Measurements from ENCODE around the gene SLC12A2. TPM values are rescaled to one million over a fixed set of nuclear protein-coding genes. Genes with fewer than 3 reads are reported as not detected.
A peak's percentile ranks its signal among the peaks of the same experiment; 100 is the strongest.

Gene SLC12A2
- polyA plus RNA-seq, 1 of the 3 experiments (the other 2 are of a cell fraction) = 5.6 TPM

DNA sequence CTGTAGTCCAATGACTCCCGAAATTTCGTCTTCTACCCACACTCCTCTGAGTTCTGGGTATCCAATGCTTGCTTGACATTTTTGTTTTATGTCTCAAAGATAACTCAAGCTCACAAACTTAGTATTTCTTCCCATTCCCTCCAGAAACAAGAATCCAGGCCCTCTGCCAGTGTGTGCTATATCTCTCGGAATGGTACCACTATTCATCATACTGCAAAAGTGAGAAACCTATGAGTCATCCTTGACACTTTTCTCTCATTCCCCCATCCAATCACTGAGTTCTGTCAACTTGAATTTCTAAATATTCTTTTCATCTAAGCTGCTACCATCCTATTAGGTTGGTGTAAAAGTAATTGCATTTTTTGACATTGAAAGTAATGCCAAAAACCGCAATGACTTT, 9.8 kb downstream of the SLC12A2 start:
- Histone ChIP-seq H3K4me1 (ENCODE audit: control insufficient read depth in 1 of 2, insufficient read depth in 2 of 2, low read depth in 1 of 2, low read length in 1 of 2) (no peaks in the 10 kb centered on the region), H3K36me3 (replicated peaks in 1 of 2; ENCODE audit: control insufficient read depth in 1 of 2, insufficient read depth in 2 of 2, low read length in 1 of 2) (peaks cover 0 to 20% of the 10 kb centered on the region in 2 experiments), H3K27me3 (ENCODE audit: insufficient read depth) (no peaks in the 10 kb centered on the region), H3K4me2 (no peak overlapping the region), H3K9me2 (no peaks in the 10 kb centered on the region), H3K79me2 (ENCODE audit: insufficient read depth) (peaks cover 58% of the 10 kb centered on the region), H3K9ac (no peak overlapping the region), H4K20me1 (ENCODE audit: insufficient read depth) (no peaks in the 10 kb centered on the region; the same call in 1 of the 2 replicates), H3F3A (replicated peaks; ENCODE audit: insufficient read depth) (peaks cover 6% of the 10 kb centered on the region), H3K9me3 (peaks cover 23% of the 10 kb centered on the region; the same call in 1 of the 2 replicates), H3K4me3 (ENCODE audit: low read depth in 2 of 2, low read length in 1 of 2) (no peak overlapping the region), H3K27ac (ENCODE audit: low read depth in 2 of 2, low read length in 1 of 2) (no peak overlapping the region), H2AFZ (ENCODE audit: low read depth) (no peak overlapping the region)
- no peak for DNase-seq
- ChIA-PET POLR2A (no interaction called here), CTCF (interaction anchor here (1.2 to 2.3 kb wide), 3 partner anchors 9 to 13 kb away, joined by 3 to 6 read pairs (median 3); partner anchors contain the start of gene SLC12A2)
- TF ChIP-seq RXRA (IDR thresholded peaks at IDR 0.05; ENCODE audit: borderline replicate concordance, low read depth) = no peak
- 0 out of 2 replicates have a peak, but pooled peaks have one; percentile 5 for TF ChIP-seq FOSL2 (IDR thresholded peaks at IDR 0.05; ENCODE audit: borderline replicate concordance, low read depth)
- no peak for TF ChIP-seq POLR2AphosphoS5 (IDR thresholded peaks at IDR 0.05; ENCODE audit: low read depth, low read length)
- TF ChIP-seq, protein P1, sequence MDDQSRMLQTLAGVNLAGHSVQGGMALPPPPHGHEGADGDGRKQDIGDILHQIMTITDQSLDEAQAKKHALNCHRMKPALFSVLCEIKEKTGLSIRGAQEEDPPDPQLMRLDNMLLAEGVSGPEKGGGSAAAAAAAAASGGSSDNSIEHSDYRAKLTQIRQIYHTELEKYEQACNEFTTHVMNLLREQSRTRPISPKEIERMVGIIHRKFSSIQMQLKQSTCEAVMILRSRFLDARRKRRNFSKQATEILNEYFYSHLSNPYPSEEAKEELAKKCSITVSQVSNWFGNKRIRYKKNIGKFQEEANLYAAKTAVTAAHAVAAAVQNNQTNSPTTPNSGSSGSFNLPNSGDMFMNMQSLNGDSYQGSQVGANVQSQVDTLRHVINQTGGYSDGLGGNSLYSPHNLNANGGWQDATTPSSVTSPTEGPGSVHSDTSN (IDR thresholded peaks at IDR 0.05) = no peak
- WGBS (ENCODE audit: low lambda C conversion rate) = 94% methylated on average over 4 of the region's 4 CpGs

DNA sequence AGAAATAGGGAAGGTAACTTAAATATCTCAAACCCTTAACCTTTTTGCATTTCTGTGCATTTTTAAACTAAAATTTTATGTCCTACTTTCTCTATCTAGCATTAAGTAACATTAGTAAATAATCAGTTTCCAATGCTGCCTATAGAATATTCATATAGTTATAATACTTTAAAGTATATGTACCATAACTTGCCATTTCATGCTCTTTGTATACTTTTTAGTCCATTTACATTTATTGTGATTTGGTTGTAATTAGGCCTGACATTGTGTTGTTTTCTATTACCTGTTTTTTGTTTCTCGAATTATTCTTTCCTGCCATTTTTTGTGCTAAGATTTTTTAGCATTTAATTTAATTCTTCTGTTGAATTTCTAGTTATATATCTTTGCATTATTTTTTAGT, 13.7 kb downstream of the SLC12A2 start:
- H3K9me2 ChIP-seq = no peaks in the 10 kb centered on the region
- ChIA-PET CTCF (no interaction called here), POLR2A (no interaction called here)
- H3K27me3 ChIP-seq (ENCODE audit: insufficient read depth) = no peaks in the 10 kb centered on the region
- WGBS (ENCODE audit: low lambda C conversion rate) = 34% methylated on average over 1 of the region's 1 CpG
- no peaks in the 10 kb centered on the region; the same call in 1 of the 2 replicates for H4K20me1 ChIP-seq (ENCODE audit: insufficient read depth)
- peaks cover 53% of the 10 kb centered on the region for H3K79me2 ChIP-seq (ENCODE audit: insufficient read depth)
- H3K27ac ChIP-seq (ENCODE audit: low read depth in 2 of 2, low read length in 1 of 2) = no peak overlapping the region
- H3K4me3 ChIP-seq (ENCODE audit: low read depth in 2 of 2, low read length in 1 of 2) = no peak overlapping the region
- H2AFZ ChIP-seq (ENCODE audit: low read depth) = no peak overlapping the region
- TF ChIP-seq POLR2AphosphoS5 (IDR thresholded peaks at IDR 0.05; ENCODE audit: low read depth, low read length) = no peak
- TF ChIP-seq, protein P2, sequence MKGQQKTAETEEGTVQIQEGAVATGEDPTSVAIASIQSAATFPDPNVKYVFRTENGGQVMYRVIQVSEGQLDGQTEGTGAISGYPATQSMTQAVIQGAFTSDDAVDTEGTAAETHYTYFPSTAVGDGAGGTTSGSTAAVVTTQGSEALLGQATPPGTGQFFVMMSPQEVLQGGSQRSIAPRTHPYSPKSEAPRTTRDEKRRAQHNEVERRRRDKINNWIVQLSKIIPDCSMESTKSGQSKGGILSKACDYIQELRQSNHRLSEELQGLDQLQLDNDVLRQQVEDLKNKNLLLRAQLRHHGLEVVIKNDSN (IDR thresholded peaks at IDR 0.05; ENCODE audit: borderline replicate concordance, low read depth) = no peak
- peaks cover 0 to 27% of the 10 kb centered on the region in 2 experiments for H3K36me3 ChIP-seq (replicated peaks in 1 of 2; ENCODE audit: control insufficient read depth in 1 of 2, insufficient read depth in 2 of 2, low read length in 1 of 2)
- H3K9ac ChIP-seq = no peak overlapping the region
- no peak overlapping the region for H3K4me2 ChIP-seq
- H3F3A ChIP-seq (replicated peaks; ENCODE audit: insufficient read depth) = peaks cover 6% of the 10 kb centered on the region
- H3K4me1 ChIP-seq (ENCODE audit: control insufficient read depth in 1 of 2, insufficient read depth in 2 of 2, low read depth in 1 of 2, low read length in 1 of 2) = no peaks in the 10 kb centered on the region; a peak in 1 of 4 replicates
- DNase-seq = no peak
- H3K9me3 ChIP-seq = peaks cover 30% of the 10 kb centered on the region; the same call in 1 of the 2 replicates

DNA sequence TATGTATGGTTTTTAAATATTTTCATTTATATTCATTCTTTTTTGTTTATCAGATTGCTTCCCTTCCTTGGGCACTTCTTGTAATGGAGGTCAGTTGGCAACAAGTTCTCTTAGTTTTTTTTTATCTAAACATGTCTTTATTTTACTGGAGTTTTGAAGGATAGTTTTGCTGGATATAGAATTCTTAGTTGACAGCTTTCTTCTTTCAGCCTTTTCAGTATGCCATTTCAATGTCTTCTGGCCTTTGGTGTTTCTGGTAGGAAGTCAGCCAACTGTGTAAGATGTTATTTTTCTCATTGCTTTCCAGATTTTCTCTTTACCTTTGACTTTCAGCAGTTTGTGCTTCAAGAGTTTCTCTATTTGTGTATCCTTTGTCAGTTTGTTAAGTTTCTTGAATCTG, 14.2 kb downstream of the SLC12A2 start:
- H3K79me2 ChIP-seq (ENCODE audit: insufficient read depth) = peaks cover 55% of the 10 kb centered on the region
- no peak for DNase-seq
- peaks cover 6% of the 10 kb centered on the region for H3F3A ChIP-seq (replicated peaks; ENCODE audit: insufficient read depth)
- ChIA-PET CTCF (interaction anchor here (1.1 kb wide), 1 partner anchor 14 kb away, joined by 4 read pairs; no protein-coding TSS in a partner anchor), POLR2A (no interaction called here)
- H3K4me2 ChIP-seq = no peak overlapping the region
- peaks cover 30% of the 10 kb centered on the region; the same call in 1 of the 2 replicates for H3K9me3 ChIP-seq
- H2AFZ ChIP-seq (ENCODE audit: low read depth) = no peak overlapping the region
- H3K9ac ChIP-seq = no peak overlapping the region
- no peaks in the 10 kb centered on the region for H3K9me2 ChIP-seq
- no peaks in the 10 kb centered on the region; the same call in 1 of the 2 replicates for H4K20me1 ChIP-seq (ENCODE audit: insufficient read depth)
- no peak overlapping the region for H3K4me3 ChIP-seq (ENCODE audit: low read depth in 2 of 2, low read length in 1 of 2)
- peaks cover 0 to 27% of the 10 kb centered on the region in 2 experiments for H3K36me3 ChIP-seq (replicated peaks in 1 of 2; ENCODE audit: control insufficient read depth in 1 of 2, insufficient read depth in 2 of 2, low read length in 1 of 2)
- no peaks in the 10 kb centered on the region for H3K27me3 ChIP-seq (ENCODE audit: insufficient read depth)
- H3K4me1 ChIP-seq (ENCODE audit: control insufficient read depth in 1 of 2, insufficient read depth in 2 of 2, low read depth in 1 of 2, low read length in 1 of 2) = no peaks in the 10 kb centered on the region; a peak in 1 of 4 replicates
- H3K27ac ChIP-seq (ENCODE audit: low read depth in 2 of 2, low read length in 1 of 2) = no peak overlapping the region
- TF ChIP-seq, protein P3, sequence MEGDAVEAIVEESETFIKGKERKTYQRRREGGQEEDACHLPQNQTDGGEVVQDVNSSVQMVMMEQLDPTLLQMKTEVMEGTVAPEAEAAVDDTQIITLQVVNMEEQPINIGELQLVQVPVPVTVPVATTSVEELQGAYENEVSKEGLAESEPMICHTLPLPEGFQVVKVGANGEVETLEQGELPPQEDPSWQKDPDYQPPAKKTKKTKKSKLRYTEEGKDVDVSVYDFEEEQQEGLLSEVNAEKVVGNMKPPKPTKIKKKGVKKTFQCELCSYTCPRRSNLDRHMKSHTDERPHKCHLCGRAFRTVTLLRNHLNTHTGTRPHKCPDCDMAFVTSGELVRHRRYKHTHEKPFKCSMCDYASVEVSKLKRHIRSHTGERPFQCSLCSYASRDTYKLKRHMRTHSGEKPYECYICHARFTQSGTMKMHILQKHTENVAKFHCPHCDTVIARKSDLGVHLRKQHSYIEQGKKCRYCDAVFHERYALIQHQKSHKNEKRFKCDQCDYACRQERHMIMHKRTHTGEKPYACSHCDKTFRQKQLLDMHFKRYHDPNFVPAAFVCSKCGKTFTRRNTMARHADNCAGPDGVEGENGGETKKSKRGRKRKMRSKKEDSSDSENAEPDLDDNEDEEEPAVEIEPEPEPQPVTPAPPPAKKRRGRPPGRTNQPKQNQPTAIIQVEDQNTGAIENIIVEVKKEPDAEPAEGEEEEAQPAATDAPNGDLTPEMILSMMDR (IDR thresholded peaks at IDR 0.05) = no peak
- TF ChIP-seq RFX5 (IDR thresholded peaks at IDR 0.05; ENCODE audit: low read length) = no peak
- TF ChIP-seq TEAD4 (IDR thresholded peaks at IDR 0.05; ENCODE audit: borderline replicate concordance, insufficient read depth) = no peak
- no peak for TF ChIP-seq MEF2A (IDR thresholded peaks at IDR 0.05; ENCODE audit: borderline replicate concordance, low read depth)
- no peak for TF ChIP-seq ELF1 (IDR thresholded peaks at IDR 0.05)
- no peak for TF ChIP-seq GATA2 (CRISPR knock-in tag; IDR thresholded peaks at IDR 0.05)
- no peak for TF ChIP-seq FOSL2 (IDR thresholded peaks at IDR 0.05; ENCODE audit: borderline replicate concordance, low read depth)
- TF ChIP-seq RCOR1 (IDR thresholded peaks at IDR 0.05; ENCODE audit: low read length) = no peak
- TF ChIP-seq SIN3A (IDR thresholded peaks at IDR 0.05; ENCODE audit: borderline replicate concordance, low read depth, low read length) = no peak
- TF ChIP-seq EP300 (IDR thresholded peaks at IDR 0.05; ENCODE audit: borderline replicate concordance in 1 of 2, low read depth in 1 of 2, low read length in 1 of 2) = no peak
- TF ChIP-seq NFIC (IDR thresholded peaks at IDR 0.05; ENCODE audit: borderline replicate concordance) = no peak
- TF ChIP-seq, protein P4, sequence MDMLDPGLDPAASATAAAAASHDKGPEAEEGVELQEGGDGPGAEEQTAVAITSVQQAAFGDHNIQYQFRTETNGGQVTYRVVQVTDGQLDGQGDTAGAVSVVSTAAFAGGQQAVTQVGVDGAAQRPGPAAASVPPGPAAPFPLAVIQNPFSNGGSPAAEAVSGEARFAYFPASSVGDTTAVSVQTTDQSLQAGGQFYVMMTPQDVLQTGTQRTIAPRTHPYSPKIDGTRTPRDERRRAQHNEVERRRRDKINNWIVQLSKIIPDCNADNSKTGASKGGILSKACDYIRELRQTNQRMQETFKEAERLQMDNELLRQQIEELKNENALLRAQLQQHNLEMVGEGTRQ (IDR thresholded peaks at IDR 0.05; ENCODE audit: borderline replicate concordance, low read depth, low read length) = no peak
- TF ChIP-seq TAF1 (IDR thresholded peaks at IDR 0.05; ENCODE audit: borderline replicate concordance, low read depth, low read length) = no peak
- TF ChIP-seq EZH2phosphoT487 (IDR thresholded peaks at IDR 0.05; ENCODE audit: borderline replicate concordance, low read depth) = no peak
